Measurements from ENCODE around the gene BTBD18.

GRCh38 chr11:57762235-57762861, 10.7 kb upstream of the BTBD18 start:
- TF ChIP-seq CTCF (conservative IDR thresholded peaks at IDR 0.05 in 1 of 2, IDR thresholded peaks at IDR 0.05 in 1 of 2; ENCODE audit: extremely low read depth in 1 of 2, insufficient read depth in 1 of 2, low read depth in 1 of 2, low read length in 2 of 2) (no peak), EZH2 (IDR thresholded peaks at IDR 0.05; ENCODE audit: borderline replicate concordance, low read length) (no peak)
